GM12874 (cell line): Measurements from ENCODE around the gene ZBTB44.

Experiments used
- CTCF ChIP-seq: IDR thresholded peaks from 2 replicates; pipeline ENCODE4 v1.5.1; 2011; ENCODE audit warnings: low read depth, mild to moderate bottlenecking, control low read depth, low read length, moderate library complexity; ENCODE audit not compliant: insufficient read depth

The ZBTB44 gene

GRCh38 chr11:130208241-130209127 lies 106.2 kb downstream of the ZBTB44 start:
- no peak for TF ChIP-seq CTCF

- TF ChIP-seq CTCF: no peak
Observed at GRCh38 chr11:130206141-130206540, 108.6 kb downstream of the ZBTB44 start.

- no peak for TF ChIP-seq CTCF
Observed at GRCh38 chr11:130204703-130205095, 110.0 kb downstream of the ZBTB44 start.

- no peak for TF ChIP-seq CTCF
Observed at GRCh38 chr11:130203766-130204702, 110.7 kb downstream of the ZBTB44 start.

GRCh38 chr11:130202818-130203689 lies 111.7 kb downstream of the ZBTB44 start:
- TF ChIP-seq CTCF: no peak

- no peak for TF ChIP-seq CTCF
Observed at GRCh38 chr11:130202009-130202817, 112.5 kb downstream of the ZBTB44 start.
